ENCODE results near the gene DNA2.

The DNA2 gene

GRCh38 chr10:68367121-68367520 is 104.7 kb downstream of the DNA2 start:
- no peaks in the 10 kb centered on the region for H3K27me3 ChIP-seq
- H3K9ac ChIP-seq: no peak overlapping the region
- H4K20me1 ChIP-seq: no peaks in the 10 kb centered on the region
- no peak overlapping the region for H3K4me2 ChIP-seq
- no peak for TF ChIP-seq Cebpa-rat (IDR thresholded peaks at IDR 0.05)
- peaks cover 15% of the 10 kb centered on the region for H3K9me3 ChIP-seq
- H3K27ac ChIP-seq: no peak overlapping the region
- H3K4me3 ChIP-seq: no peak overlapping the region
- H3K36me3 ChIP-seq: peaks cover 66% of the 10 kb centered on the region
- H3K4me1 ChIP-seq: no peaks in the 10 kb centered on the region

GRCh38 chr10:68366600-68366999 is 105.2 kb downstream of the DNA2 start:
- Histone ChIP-seq H3K9me3 (peaks cover 10% of the 10 kb centered on the region), H3K4me1 (no peaks in the 10 kb centered on the region), H3K36me3 (peaks cover 66% of the 10 kb centered on the region), H3K4me3 (no peak overlapping the region), H3K4me2 (no peak overlapping the region), H3K9ac (no peak overlapping the region), H4K20me1 (no peaks in the 10 kb centered on the region), H3K27me3 (no peaks in the 10 kb centered on the region), H3K27ac (no peak overlapping the region)
- no peak for TF ChIP-seq Cebpa-rat (IDR thresholded peaks at IDR 0.05)

GRCh38 chr10:68365611-68366010 is 106.2 kb downstream of the DNA2 start:
- no peaks in the 10 kb centered on the region for H3K27me3 ChIP-seq
- H3K4me1 ChIP-seq: no peaks in the 10 kb centered on the region
- no peak overlapping the region for H3K4me3 ChIP-seq
- H4K20me1 ChIP-seq: no peaks in the 10 kb centered on the region
- peaks cover 66% of the 10 kb centered on the region for H3K36me3 ChIP-seq
- H3K27ac ChIP-seq: no peak overlapping the region
- TF ChIP-seq Cebpa-rat (IDR thresholded peaks at IDR 0.05): no peak
- no peak overlapping the region for H3K9ac ChIP-seq
- H3K4me2 ChIP-seq: no peak overlapping the region
- no peaks in the 10 kb centered on the region for H3K9me3 ChIP-seq

GRCh38 chr10:68364101-68364886 is 107.5 kb downstream of the DNA2 start:
- Histone ChIP-seq H3K27me3 (no peaks in the 10 kb centered on the region), H3K9me3 (no peaks in the 10 kb centered on the region), H3K27ac (no peak overlapping the region), H4K20me1 (no peaks in the 10 kb centered on the region), H3K9ac (no peak overlapping the region), H3K4me3 (no peak overlapping the region), H3K4me1 (no peaks in the 10 kb centered on the region), H3K4me2 (no peak overlapping the region), H3K36me3 (peaks cover 57% of the 10 kb centered on the region)
- no peak for TF ChIP-seq Cebpa-rat (IDR thresholded peaks at IDR 0.05)

All from BLaER1 (cell line).